Spleen (tissue), 3 donors: ENCODE results near the gene TMEM214.

Source experiments
- POLR2A ChIP-seq, 3 donors: fragments of 450-650 bp; IDR thresholded peaks; one replicate each; pipeline ENCODE4 v1.5.1; 2017; ENCODE audit warnings: antibody characterized with exemption in 3 of 3, mild to moderate bottlenecking in 1 of 3
- POLR2AphosphoS5 ChIP-seq, 3 donors: sonication (generic); formaldehyde crosslinking; IDR thresholded peaks; one replicate each; pipeline ENCODE4 v1.5.1; 2017; ENCODE audit warnings: antibody characterized with exemption in 3 of 3

DNA sequence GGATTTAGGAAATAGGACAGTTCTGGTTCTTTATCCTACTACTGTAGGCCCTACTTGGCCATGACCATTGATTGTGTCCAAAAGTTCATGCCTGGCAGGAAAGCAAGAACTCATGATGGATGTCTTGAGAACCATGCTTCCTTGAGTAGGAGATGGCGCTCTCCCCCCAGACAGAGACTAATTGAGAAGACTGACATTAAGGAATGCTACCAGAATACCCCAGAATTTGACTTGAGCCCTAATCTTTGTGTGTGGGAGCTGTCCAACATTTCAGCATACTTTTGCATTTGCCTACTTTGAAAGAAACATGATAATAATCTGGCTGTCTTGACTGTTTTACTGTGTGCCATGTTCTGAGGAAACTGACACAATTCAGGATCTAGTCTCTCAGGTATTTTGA lies 39.0 kb upstream of the TMEM214 start:
- TF ChIP-seq POLR2A (IDR thresholded peaks at IDR 0.05) (no peak), POLR2AphosphoS5 (IDR thresholded peaks at IDR 0.05) (no peak)
